ENCODE data around the gene AKT3. TPM values are rescaled to one million over a fixed set of nuclear protein-coding genes. Genes with fewer than 3 reads are reported as not detected.
A peak's percentile ranks its signal among the peaks of the same experiment; 100 is the strongest.

The AKT3 gene
- polyA plus RNA-seq, 3 donors, result 0.81 to 1.7 (median 1.4) TPM

DNA sequence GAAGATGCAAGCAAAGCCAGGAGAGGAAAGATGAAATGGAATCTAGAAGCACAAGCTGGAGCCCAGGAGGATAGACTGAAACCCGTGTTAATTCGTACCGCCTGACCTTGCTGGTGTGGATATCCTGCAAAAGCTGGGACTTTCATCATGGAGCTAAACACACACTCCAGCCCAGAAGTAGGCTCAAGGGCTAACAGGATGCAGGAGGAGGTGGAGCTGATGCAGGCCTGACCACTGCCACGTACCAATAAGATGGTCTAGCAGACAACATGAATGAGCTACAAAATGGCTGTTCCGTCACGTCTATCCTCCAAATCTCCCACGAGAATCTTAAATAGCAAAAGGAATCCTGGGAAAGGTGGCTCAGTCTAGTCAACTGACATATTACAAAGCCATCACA lies 323.9 kb downstream of the AKT3 start:
- Histone ChIP-seq H3K36me3 (replicated peaks in 1 of 2; ENCODE audit: control insufficient read depth in 1 of 2, insufficient read depth in 2 of 2, low read length in 2 of 2) (no peaks in the 10 kb centered on the region), H3K79me2 (ENCODE audit: insufficient read depth, low read length) (no peaks in the 10 kb centered on the region), H4K20me1 (ENCODE audit: insufficient read depth, low read length) (no peaks in the 10 kb centered on the region), H3K27ac (ENCODE audit: low read depth in 1 of 2, low read length in 2 of 2) (no peak overlapping the region), H3K4me3 (replicated peaks in 1 of 3; ENCODE audit: low read depth in 2 of 3, low read length in 3 of 3) (no peak overlapping the region), H3K4me2 (replicated peaks; ENCODE audit: extremely low read depth, low read length, poor library complexity, severe bottlenecking) (no peak overlapping the region), H3K9me3 (replicated peaks in 1 of 2; ENCODE audit: control insufficient read depth in 1 of 2, insufficient read depth in 1 of 2, low read length in 2 of 2) (no peaks in the 10 kb centered on the region), H3K9ac (ENCODE audit: insufficient read depth, low read length, poor library complexity, severe bottlenecking) (no peak overlapping the region), H2AFZ (ENCODE audit: insufficient read depth, low read depth, low read length, poor library complexity, severe bottlenecking) (no peak overlapping the region), H3K4me1 (ENCODE audit: control insufficient read depth in 1 of 2, insufficient read depth in 2 of 2, low read length in 2 of 2) (peaks cover 0 to 6% of the 10 kb centered on the region in 2 donors), H3K27me3 (ENCODE audit: control insufficient read depth in 2 of 2, insufficient read depth in 2 of 2, low read length in 2 of 2) (no peaks in the 10 kb centered on the region)
- Mint-ChIP-seq H3K27ac (peak overlapping the region in 2 of 7 donors; percentile 42 to 66), H3K4me3 (no peak overlapping the region), H3K36me3 (peaks cover 0 to 6% of the 10 kb centered on the region in 2 donors), H3K4me1 (peaks cover 17% of the 10 kb centered on the region), H3K27me3 (ENCODE audit: low read depth in 3 of 3) (peaks cover 0 to 5% (median 2%) of the 10 kb centered on the region in 3 donors), H3K9me3 (peaks cover 0 to 5% (median 2%) of the 10 kb centered on the region in 7 donors)
- TF ChIP-seq CTCF (IDR thresholded peaks at IDR 0.05), result no peak
- intact Hi-C loops (cut with micrococcal nuclease), result no loop called here
- no peak for DNase-seq
- 96% methylated on average over 3 of the region's 7 CpGs for whole genome bisulfite sequencing (ENCODE audit: insufficient coverage)

GRCh38 chr1:243525085-243525487 lies 325.0 kb downstream of the AKT3 start:
- Histone ChIP-seq H3K27me3 (ENCODE audit: control insufficient read depth in 2 of 2, insufficient read depth in 2 of 2, low read length in 2 of 2) (no peaks in the 10 kb centered on the region), H3K9ac (ENCODE audit: insufficient read depth, low read length, poor library complexity, severe bottlenecking) (no peak overlapping the region), H3K36me3 (replicated peaks in 1 of 2; ENCODE audit: control insufficient read depth in 1 of 2, insufficient read depth in 2 of 2, low read length in 2 of 2) (no peaks in the 10 kb centered on the region), H2AFZ (ENCODE audit: insufficient read depth, low read depth, low read length, poor library complexity, severe bottlenecking) (no peak overlapping the region), H3K27ac (ENCODE audit: low read depth in 1 of 2, low read length in 2 of 2) (no peak overlapping the region), H3K9me3 (replicated peaks in 1 of 2; ENCODE audit: control insufficient read depth in 1 of 2, insufficient read depth in 1 of 2, low read length in 2 of 2) (no peaks in the 10 kb centered on the region), H4K20me1 (ENCODE audit: insufficient read depth, low read length) (no peaks in the 10 kb centered on the region), H3K4me2 (replicated peaks; ENCODE audit: extremely low read depth, low read length, poor library complexity, severe bottlenecking) (no peak overlapping the region), H3K79me2 (ENCODE audit: insufficient read depth, low read length) (no peaks in the 10 kb centered on the region), H3K4me1 (ENCODE audit: control insufficient read depth in 1 of 2, insufficient read depth in 2 of 2, low read length in 2 of 2) (peaks cover 0 to 6% of the 10 kb centered on the region in 2 donors), H3K4me3 (replicated peaks in 1 of 3; ENCODE audit: low read depth in 2 of 3, low read length in 3 of 3) (no peak overlapping the region)
- H3K4me1 Mint-ChIP-seq, result peaks cover 17% of the 10 kb centered on the region
- intact Hi-C loops (cut with micrococcal nuclease), result no loop called here
- no peak for TF ChIP-seq CTCF (IDR thresholded peaks at IDR 0.05)
- no peak for DNase-seq
- no peak overlapping the region for H3K4me3 Mint-ChIP-seq
- H3K9me3 Mint-ChIP-seq, result peaks cover 0 to 5% (median 0%) of the 10 kb centered on the region in 7 donors
- H3K27ac Mint-ChIP-seq, result peak overlapping the region in 1 of 7 donors; percentile 6
- WGBS (ENCODE audit: insufficient coverage), result 100% methylated on average over 1 of the region's 2 CpGs
- peaks cover 0 to 5% (median 2%) of the 10 kb centered on the region in 3 donors for H3K27me3 Mint-ChIP-seq (ENCODE audit: low read depth in 3 of 3)
- peaks cover 1 to 6% of the 10 kb centered on the region in 2 donors for H3K36me3 Mint-ChIP-seq

All from CD14-positive monocyte (primary cell).